ENCODE measurements around the gene BANP. TPM values are rescaled to one million over a fixed set of nuclear protein-coding genes. Genes with fewer than 3 reads are reported as not detected.

BANP gene
- total RNA-seq, 1 experiment from 2014 or later = 37.2 TPM

DNA sequence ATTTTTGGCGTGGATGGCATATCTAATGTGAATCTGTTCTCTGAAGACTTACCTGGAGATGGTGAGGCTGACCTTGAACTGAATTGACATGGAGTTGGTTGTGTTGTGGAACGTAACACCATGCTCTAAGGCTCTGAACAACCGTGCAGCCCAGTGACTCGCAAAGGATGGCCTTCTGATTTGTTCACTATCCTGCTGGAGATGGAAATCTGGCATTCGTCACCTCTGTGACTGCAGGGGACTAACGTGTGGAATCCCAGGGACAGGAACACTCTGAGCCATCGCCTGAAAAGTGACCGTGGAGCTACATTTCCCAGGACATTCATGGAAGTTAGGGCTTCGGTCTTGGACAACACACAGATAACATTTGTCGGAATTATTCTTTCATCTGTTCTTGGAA, 61.1 kb downstream of the BANP start (continued):
- TF ChIP-seq POLR2A (IDR thresholded peaks at IDR 0.05; ENCODE audit: borderline replicate concordance, extremely low read depth, insufficient read depth, insufficient read length) = no peak
- no peak for TF ChIP-seq RAD21 (IDR thresholded peaks at IDR 0.05; ENCODE audit: low read depth)

DNA sequence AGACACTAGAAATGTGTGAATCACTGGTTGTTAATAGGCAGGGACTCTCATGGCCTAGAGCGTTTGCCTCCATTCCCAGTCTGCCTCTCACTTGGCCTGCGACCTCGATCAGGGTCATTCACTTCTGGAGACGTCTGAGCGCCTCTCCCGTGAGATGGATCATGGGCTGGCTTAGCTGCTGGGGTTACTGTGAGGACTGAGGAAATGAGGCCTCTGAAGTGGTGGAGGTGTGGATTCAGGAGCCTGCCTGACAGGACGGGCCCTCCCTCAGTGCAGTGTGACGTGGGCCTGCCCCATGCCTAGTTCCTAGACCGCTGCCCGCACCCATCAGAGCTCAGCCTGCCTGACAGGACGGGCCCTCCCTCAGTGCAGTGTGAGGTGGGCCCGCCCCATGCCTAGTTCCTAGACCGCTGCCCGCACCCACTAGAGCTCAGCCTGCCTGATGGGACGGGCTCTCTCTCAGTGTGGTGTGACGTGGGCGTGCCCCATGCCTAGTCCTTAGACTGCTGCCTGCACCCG, 61.9 kb downstream of the BANP start:
- H3K9me3 ChIP-seq (ENCODE audit: control insufficient read depth in 1 of 2, insufficient read depth in 1 of 2, low read depth in 1 of 2, low read length in 2 of 2) = no peaks in the 10 kb centered on the region
- no peaks in the 10 kb centered on the region for H3K9me2 ChIP-seq (ENCODE audit: insufficient read depth)
- peaks cover 0 to 2% of the 10 kb centered on the region in 2 experiments; a peak in 1 of 4 replicates for H3K36me3 ChIP-seq (ENCODE audit: control insufficient read depth in 1 of 2, insufficient read depth in 2 of 2, low read length in 2 of 2)
- H3K9ac ChIP-seq (ENCODE audit: low read length) = no peak overlapping the region
- POLR2A ChIA-PET = no interaction called here
- H3K27me3 ChIP-seq (ENCODE audit: insufficient read depth, low read length) = no peaks in the 10 kb centered on the region
- TF ChIP-seq, protein P1, sequence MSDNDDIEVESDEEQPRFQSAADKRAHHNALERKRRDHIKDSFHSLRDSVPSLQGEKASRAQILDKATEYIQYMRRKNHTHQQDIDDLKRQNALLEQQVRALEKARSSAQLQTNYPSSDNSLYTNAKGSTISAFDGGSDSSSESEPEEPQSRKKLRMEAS (IDR thresholded peaks at IDR 0.05) = no peak
- TF ChIP-seq POLR2AphosphoS5 (IDR thresholded peaks at IDR 0.05; ENCODE audit: low read depth, low read length) = no peak
- no peak for TF ChIP-seq YY1 (IDR thresholded peaks at IDR 0.05; ENCODE audit: extremely low read depth, insufficient replicate concordance, low read depth, low read length)
- no peak for TF ChIP-seq JUND (IDR thresholded peaks at IDR 0.05)
- TF ChIP-seq, protein P2, sequence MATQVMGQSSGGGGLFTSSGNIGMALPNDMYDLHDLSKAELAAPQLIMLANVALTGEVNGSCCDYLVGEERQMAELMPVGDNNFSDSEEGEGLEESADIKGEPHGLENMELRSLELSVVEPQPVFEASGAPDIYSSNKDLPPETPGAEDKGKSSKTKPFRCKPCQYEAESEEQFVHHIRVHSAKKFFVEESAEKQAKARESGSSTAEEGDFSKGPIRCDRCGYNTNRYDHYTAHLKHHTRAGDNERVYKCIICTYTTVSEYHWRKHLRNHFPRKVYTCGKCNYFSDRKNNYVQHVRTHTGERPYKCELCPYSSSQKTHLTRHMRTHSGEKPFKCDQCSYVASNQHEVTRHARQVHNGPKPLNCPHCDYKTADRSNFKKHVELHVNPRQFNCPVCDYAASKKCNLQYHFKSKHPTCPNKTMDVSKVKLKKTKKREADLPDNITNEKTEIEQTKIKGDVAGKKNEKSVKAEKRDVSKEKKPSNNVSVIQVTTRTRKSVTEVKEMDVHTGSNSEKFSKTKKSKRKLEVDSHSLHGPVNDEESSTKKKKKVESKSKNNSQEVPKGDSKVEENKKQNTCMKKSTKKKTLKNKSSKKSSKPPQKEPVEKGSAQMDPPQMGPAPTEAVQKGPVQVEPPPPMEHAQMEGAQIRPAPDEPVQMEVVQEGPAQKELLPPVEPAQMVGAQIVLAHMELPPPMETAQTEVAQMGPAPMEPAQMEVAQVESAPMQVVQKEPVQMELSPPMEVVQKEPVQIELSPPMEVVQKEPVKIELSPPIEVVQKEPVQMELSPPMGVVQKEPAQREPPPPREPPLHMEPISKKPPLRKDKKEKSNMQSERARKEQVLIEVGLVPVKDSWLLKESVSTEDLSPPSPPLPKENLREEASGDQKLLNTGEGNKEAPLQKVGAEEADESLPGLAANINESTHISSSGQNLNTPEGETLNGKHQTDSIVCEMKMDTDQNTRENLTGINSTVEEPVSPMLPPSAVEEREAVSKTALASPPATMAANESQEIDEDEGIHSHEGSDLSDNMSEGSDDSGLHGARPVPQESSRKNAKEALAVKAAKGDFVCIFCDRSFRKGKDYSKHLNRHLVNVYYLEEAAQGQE (IDR thresholded peaks at IDR 0.05; ENCODE audit: low read depth) = no peak
- RAD21 ChIA-PET (ENCODE audit: low non-redundant PET in 1 of 2, low total read pairs in 2 of 2, uncharacterized antibody in 2 of 2, unreplicated experiment in 2 of 2) = no interaction called here
- intact Hi-C loops (cut with micrococcal nuclease) = no loop called here
- H3K79me2 ChIP-seq (ENCODE audit: insufficient read depth, low read length) = no peaks in the 10 kb centered on the region
- no peak overlapping the region for H3K4me3 ChIP-seq (replicated peaks in 1 of 2; ENCODE audit: low read depth in 1 of 2, low read length in 2 of 2)
- no peak overlapping the region for H3K27ac ChIP-seq (ENCODE audit: low read depth, low read length)
- no peak for DNase-seq (ENCODE audit: low read depth, low spot score)
- no peaks in the 10 kb centered on the region for H4K20me1 ChIP-seq (ENCODE audit: insufficient read depth)
- no peaks in the 10 kb centered on the region for H3K4me1 ChIP-seq (ENCODE audit: control insufficient read depth in 1 of 2, insufficient read depth in 2 of 2, low read length in 2 of 2)
- ATAC-seq = no peak
- no TSS peak for BruUV-seq (replicated peaks)
- H2AFZ ChIP-seq (ENCODE audit: low read depth, low read length, poor library complexity, severe bottlenecking) = no peak overlapping the region
- H3K4me2 ChIP-seq (ENCODE audit: low read length) = no peak overlapping the region
- CTCF ChIA-PET = no interaction called here

Measured in HCT116 (cell line).